ENCODE measurements around the gene ITSN1.
"Not testable (repeated sequence)": the region's sequence is repeated elsewhere in the genome, so short reads cannot be mapped to it uniquely, and the experiment has no call there.

ITSN1 gene

DNA sequence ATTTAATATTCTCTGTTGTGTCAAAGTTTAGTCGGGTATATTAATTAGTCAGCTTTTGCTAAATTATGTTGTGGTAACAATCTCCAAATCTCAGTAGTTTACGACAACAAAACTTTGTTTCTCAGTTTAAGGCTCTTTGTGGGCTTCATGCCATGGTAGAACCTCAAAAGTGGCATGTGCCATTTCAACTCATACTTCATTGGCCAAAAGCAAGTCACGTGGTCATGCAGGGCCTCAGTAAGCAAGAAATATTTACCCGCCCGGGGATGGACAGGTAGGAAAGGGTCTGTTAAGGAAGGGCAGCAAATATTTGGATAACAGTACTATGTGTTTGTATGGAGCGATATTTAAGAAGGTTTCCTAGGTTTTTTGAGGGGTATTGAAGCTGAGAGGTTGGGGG is 38.6 kb downstream of the ITSN1 start:
- no peak for DNase-seq (ENCODE audit: low read depth, low spot score)

DNA sequence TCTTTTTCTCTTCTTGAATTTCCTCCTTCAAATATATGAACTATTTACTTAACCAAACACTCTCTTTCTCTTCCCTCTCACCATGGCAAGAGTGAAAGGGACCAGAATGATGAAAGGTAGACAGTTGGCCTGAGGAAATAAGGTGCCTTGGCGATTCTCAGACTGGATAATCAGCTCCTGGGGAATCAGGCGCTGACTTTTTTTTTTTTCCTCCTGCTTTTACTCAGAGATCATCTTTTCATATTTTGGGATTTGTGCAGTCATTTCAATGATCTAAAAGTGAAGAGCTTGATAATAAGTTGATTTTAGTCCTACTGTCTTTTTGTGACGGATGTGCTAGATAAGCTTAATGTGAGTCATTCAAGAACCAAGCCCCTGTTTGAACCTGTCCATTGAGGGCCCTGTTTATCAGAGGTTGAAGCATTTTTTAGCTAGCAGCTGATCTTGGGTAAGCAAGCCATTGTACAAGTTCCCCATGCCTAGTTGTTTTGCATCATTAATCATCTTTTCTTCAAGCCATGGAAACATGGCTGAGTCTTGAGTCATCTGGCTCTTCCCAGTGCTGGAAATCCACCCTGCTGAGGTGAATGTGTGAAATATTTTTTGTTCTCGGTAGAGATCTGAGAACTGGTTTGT is 40.8 kb downstream of the ITSN1 start:
- DNase-seq (ENCODE audit: low read depth, low spot score), result no peak

DNA sequence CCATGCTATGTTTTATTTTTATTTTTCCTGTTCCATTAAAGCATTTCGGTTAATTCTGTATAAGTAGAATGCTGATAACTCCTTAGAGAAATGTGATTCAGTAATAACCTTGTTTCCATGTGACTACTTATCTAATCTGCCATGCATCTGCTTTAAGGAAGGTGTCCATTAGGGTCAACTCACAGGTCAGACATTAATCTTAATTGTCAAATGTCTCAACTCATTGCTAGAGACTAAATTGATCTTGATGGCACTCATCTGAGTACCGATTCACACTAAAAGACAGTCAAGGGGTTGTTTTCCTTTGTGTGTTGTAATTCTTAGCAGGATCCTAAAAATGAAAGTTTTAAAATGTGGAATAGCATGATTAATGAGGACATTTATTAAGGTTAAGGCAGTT is 41.8 kb downstream of the ITSN1 start:
- DNase-seq (ENCODE audit: low read depth, low spot score), result no peak

DNA sequence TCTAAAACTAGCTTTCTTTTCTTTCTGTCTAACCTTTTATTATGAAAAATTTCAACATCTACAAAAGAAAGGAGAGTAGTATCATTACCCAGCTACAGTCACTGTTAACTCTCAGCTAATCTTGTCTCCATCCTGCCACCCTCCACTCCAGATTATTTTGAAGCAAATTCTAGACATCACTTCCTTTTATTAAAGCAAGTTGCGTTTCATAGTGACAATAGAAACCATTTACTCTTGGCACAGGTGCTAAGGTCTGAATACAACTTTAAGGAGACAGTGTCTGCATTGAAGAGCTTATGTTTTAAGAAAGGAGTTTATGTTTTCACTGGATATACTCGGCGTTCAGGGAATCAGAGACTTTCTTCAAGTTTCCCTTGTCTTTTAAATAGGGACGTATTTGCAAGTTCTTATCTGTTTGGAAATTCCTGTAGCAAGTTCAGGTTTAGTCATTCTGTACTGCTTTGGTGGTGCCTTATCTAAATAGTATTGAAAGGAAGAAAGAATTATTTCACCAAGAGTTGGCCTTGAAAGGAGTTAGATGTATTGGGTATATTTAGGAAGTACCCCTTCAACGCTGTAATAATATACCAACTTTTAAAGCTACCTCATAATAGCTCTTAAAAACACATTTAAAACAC is 42.7 kb downstream of the ITSN1 start:
- DNase-seq (ENCODE audit: low read depth, low spot score), result no peak

DNA sequence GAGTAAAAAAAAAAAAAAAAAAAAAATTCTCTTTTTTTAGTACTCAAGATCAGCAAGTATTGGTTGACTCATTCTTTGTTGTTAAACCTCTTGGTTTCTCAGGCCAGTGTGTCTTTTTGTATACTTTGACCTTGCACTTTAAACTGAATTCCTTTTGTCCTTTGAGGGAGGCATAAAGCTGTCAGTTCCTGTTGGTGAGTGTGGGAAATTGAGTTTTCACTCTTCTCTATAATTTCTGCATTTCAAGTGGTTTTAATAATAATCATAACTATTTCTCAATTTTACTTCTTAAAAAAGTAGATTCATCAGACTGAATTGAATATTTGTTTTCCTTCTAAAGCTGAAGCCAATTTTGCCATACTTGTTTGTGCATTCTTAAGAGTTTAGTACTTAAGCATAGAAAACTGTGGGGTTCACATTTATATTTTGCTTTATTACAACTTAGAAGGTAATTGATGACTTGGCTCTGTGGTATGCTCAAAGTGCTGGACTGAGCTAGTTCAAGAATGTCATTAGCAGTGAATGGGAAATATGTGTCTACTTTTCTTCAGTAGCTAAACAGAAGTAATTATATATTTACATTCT is 43.4 kb downstream of the ITSN1 start:
- no peak for DNase-seq (ENCODE audit: low read depth, low spot score)

DNA sequence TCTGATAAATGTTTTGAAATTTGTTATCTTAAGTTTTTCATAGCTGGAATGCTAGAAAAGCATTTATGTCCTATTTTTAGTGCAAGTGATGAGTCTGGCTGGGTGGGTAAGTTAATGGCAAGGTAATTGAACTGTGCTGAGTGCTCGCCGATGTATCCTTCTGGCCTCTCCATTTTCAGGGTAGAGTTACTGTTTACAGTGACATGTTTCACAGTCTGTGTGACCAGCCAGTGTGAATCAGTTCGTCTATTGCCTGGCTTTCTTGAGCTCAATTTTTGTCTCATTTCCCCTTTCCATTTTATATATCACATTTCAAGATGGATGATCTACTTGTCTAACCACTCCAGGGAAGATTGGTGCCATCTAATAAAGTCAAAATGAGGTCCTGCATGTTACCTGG is 44.1 kb downstream of the ITSN1 start:
- no peak for DNase-seq (ENCODE audit: low read depth, low spot score)

DNA sequence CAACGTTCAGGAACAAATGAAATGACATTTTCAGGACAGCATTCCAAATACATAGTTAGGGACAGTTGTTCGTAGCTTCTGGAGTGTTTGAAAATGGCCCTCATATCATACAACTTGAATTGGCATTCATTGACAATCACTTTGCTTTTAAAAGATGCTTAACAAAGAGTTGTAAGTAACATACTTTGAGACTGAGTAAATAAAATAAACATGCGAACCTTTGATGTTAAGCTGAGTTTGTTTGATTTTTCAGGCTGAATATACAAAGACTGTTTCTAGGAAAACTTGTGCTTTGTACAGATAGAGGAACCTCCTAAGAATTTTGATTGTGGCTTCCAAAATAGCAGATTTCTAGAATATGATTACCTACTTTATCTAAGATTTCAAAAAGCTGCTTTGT is 45.3 kb downstream of the ITSN1 start:
- no peak for DNase-seq (ENCODE audit: low read depth, low spot score)

DNA sequence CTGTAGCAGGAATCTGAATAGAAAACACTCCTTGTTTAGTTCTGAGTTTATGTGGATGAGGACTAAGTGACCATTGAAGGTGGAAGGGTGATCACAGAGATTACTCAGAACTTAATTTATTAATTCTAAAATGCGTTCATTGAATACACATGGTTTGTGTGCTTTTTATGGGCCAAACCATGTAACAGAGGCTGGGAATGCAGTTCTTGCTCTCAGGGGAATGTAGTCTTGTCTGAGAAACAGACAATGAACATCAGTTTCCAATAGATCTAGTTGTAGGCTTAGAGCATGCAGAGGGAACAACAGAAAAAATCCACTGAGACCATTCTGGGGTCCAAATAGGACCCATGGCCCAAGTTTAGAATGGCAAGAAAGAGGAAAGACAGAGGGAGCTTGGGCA is 46.1 kb downstream of the ITSN1 start:
- no peak for DNase-seq (ENCODE audit: low read depth, low spot score)

DNA sequence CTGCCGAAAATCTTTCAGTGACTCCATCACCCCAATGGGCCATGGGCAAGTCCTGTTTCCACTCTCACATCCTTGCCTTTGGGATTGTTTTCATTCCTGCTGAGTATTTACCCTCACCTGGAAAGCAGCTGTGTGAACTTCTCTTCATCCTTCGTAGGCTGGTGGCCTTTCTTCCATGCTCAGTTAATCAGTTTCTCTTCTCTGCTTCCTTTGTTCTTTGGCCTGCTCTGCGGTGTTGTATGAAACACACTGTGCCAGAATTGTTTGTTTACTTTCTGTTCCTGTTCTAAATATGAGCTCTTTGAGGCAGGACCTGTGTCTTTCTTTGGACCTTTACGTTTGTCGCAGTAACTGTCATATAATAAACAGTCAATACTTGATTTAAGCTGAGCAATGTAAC is 48.6 kb downstream of the ITSN1 start:
- no peak for DNase-seq (ENCODE audit: low read depth, low spot score)

DNA sequence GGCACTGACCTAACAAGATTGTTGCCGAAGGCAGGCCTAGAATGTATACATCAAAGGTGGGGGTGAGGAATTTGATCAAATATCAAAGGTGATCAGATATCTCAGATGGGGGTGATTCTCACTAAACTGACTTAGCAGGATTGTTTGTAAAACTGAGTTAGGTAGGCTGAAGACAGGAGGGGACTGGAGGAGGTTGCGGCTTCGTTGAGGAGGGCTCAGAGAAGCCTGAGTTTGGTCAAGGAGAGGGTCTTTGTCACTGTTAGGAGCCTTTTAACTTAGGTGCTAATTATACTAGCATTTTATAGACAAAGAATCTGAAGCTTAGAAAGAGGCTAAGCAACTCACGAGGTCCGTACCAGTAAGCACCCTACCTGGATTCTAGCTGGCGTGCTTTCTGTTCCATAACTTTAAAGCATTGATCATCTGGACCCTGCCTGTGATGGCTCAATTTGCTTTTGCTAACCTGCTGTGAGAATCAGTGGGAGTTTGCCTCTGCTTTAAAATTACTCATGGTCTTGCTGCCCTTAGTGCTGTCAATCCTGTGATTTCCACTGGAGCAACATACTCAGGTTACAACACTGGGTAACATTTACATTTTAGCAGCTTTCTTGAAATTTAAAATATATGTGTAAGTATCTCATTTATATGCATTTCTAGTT is 49.8 kb downstream of the ITSN1 start:
- no peak for DNase-seq (ENCODE audit: low read depth, low spot score)

DNA sequence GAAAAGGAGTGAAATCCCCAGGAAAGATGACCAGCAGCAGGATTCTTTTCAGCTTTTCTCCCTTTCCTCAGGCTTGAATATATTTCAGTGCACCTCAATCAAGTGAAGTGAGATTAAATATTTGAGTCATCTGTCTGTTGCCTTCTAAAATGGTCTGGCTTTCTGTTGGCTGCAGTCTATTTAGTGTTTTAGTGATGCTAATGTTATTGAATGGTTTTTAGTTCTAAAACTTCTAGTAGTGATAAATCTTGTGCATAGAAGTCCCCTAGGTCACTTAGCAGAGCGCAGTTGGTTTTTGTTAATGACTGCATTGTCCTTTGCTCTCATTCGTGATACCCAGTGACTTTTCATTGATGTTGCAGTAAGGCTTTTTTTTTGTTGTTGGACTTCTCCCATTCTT is 53.5 kb downstream of the ITSN1 start:
- DNase-seq (ENCODE audit: low read depth, low spot score), result no peak

DNA sequence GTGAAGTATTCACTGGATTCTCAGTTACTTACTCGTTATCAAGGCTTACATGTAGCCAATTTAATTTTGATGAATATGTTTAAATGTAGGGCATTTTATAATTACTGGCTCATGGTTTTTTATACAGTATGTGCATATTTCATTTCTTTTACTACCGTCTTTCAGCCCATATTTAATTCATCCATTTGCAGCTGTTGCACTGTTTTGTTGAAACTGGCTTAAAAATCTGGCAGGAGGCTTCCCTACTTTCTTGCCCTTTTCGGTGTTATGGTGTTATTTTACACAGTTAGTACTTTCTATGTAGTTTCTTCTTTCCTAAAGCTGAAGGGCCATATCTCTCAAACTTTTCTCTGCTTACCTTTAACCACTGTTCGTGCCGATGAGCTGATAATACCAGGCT is 54.2 kb downstream of the ITSN1 start:
- DNase-seq (ENCODE audit: low read depth, low spot score), result no peak

DNA sequence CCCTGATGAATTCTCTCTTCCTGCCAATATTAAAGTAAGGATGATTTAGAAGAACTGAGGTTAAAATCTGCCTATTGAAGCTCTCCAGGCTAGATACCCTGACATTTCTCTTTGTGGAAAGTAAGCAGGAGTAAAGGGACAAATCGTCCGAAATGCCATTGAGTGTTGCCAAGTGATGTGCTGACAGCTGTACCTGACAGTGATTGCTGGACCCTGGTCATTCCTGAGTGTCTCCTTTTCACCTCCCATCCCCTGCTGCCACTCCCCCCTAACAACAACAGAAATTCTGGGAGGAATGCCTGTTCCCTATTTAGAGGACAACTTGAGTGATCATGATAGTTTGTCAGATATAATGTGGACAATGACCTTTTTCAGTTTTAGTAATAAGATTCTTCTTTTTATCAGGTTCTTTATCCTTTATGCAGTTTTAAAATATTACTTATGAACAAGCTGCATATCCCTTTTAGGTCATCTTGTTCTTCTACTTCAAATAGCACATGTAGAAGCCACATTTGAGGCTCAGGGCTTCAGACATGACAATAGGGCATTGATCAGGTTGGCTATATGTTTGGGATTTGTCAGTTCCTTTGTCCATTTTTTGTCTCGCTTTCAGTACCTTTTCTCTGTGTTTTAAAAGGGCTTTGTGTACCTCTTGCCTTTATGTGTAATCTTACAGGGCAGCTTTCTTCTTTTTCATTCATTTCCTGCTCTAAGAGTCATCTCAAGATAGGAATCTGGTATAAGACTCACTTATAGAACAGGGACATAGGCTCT is 56.0 kb downstream of the ITSN1 start:
- no peak for DNase-seq (ENCODE audit: low read depth, low spot score)

DNA sequence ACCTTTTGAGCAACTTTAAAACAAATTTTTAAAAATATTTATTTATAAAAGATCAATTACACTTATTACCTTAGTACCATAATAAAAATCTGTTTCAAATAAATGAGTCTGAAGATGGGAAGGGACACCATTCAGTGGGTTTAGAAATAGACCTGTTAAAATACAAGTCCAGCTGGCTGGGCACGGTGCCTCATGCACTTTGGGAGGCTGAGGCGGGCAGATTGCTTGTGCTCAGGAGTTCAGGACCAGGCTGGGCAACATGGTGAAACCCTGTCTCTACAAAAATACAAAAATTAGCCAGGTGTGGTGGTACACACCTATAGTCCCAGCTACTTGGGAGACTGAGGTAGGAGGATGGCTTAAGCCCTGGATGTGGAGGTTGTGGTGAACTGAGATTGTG is 57.0 kb downstream of the ITSN1 start:
- no peak for DNase-seq (ENCODE audit: low read depth, low spot score)

DNA sequence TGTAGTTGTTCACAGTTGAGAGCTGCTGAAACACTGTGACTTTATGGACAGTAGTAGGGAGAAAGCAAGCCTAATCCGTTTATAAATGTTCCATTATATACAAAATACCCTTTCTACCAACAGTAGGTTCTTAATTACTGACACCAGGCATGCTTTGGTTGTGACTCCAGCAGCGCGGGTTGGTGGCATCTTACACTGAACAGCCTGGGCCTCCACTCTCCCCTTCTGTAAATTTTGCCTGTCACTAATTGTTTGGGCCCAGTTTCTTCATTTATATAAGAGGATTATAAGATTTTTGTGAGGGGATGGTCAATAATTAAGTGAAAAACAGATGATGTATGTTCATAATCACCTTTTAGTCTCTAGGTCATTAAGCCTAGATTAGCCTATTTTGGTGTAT is 58.2 kb downstream of the ITSN1 start:
- no peak for DNase-seq (ENCODE audit: low read depth, low spot score)

DNA sequence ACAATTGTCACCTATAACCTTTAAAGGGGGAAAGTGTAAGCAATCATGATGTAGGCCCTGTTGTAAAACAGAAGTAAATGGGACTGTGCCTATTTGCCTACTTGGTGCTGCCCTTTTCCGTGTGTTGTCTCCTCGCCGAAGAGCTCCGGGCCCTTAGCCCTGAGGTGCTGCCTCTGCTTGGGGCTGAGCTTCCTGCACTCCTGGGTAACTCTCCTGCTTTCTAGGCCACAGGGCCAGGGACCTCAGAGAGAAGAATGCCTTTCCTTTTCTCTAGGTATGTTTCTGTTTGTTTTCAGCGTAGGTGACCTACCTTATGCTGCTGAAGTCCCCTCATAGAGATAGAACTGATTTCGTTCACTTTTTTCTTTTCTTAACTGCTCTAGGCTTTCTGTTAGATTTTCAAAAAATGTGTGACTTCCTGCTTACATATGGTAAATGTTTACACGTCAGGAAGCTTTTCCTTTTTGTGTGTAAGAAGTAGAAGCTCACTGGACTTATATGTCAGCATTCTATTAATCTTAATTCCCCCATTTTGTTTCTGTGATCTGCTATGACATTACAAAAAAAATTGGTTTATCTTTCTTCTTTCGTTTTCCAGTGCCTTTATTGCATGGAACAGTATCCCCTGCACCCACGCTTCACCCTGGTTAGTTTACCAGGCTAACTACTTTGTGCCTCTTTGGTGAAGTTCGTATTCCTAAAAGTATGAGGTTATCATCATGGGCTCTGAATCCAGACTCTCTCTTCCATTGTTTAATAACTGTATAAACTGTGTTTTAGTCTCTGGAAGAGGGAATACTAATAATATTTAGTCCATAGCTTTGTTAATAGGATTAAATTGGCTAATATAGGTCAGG is 61.7 kb downstream of the ITSN1 start:
- DNase-seq (ENCODE audit: low read depth, low spot score), result no peak

DNA sequence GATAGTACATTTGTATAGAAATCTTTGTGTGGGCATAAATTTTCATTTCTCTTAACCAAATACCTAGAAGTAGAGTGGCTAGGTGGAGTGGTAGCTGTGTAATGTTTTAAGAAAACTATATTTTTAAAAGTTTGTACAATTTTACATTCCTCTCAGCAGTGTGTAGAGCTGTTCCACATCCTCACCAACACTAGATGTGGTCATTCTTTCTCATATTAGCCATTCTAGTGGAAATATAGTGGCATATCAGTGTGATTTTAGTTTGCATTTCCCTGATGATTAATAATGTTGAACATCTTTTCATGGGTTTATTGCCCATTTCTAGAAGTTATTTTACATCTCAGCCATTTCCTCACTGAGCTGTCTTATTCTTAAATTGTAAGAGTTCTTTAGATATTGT is 65.5 kb downstream of the ITSN1 start:
- no peak for DNase-seq (ENCODE audit: low read depth, low spot score)

DNA sequence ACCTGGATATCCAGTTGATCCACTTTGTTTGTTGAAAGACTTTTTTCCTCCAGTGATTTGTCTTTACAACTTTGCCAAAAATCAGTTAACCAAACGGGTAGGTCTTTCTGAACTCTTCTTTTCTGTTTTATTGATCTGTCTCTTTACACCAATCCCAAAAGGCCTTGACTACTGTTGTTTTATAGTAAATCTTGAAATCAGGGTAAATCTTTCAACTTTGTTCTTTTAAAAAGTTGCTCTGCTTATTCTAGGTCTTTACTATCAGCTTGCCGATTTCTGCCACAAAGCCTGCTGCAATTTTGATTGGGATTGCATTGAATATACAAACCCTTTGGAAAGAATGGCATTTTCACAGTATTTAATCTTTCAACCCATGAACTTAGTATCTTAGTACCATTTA is 66.6 kb downstream of the ITSN1 start:
- DNase-seq (ENCODE audit: low read depth, low spot score), result no peak

DNA sequence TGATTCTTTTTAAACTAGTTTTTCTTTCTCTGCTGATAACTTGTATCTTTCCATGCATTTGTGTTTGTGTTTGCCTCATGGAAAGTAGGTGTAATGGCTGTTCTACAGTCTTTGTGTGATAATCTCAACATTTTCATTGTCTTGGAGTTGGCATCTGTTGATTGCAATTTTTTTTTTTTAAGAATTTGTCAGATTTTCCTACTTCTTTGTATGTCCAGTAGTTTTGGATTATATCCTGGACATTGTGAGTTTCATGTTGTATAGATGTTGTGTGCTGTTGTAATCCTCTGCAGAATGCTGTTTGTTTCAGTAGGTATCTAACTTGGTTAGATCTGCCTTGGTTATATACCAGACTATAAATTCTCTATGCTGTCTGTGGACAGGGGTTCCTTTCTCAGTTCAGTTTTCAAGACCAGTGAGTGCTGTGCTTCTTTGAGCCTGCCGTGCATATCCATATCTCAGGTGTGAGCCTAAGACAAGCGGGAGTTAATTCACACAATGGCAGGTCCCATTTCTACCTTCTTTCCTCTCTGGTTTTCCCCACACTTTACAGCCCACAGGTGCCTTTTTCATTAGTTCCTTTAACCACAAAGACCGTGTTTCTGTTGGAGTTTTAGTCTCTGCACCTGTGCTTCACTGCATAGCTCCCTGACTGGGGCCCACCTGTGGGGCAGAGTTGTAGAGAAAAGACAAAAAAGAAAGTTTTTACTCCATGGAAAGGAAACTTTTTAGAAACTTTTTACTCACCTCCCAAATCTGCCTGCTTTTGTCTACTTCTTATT is 69.9 kb downstream of the ITSN1 start:
- DNase-seq (ENCODE audit: low read depth, low spot score), result no peak

DNA sequence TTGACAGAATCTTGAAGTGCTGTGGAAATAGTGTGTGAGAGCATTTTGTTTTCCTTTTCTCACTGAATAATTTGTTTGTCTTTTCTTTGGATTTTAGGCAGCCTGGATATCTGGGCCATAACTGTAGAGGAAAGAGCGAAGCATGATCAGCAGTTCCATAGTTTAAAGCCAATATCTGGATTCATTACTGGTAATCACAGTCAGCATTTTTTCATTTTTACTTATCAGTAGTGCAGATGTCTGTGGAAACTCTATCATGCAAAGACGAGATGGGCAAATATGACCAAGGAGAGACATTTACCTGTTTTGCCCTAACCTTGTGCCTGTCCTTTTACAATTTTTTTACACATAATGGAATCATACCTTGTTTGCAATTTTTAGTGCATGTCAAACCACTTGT is 78.8 kb downstream of the ITSN1 start:
- DNase-seq (ENCODE audit: low read depth, low spot score), result no peak

DNA sequence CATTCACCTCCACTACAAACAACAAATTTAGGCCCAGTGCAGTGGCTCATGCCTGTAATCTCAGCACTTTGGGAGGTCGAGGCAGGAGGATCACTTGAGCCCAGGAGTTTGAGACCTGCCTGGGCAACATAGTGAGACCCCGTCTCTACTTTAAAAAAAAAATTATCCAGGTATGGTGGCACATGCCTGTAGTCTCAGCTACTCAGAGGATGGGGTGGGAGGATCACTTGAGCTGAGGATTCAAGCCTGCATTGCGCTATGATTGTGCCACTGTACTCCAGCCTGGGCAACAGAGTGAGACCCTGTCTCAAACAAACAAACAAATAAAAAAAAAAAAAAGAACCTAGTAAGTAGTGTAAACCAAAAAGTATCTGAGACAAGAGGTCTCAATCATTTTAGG is 86.8 kb downstream of the ITSN1 start:
- not testable (repeated sequence) for DNase-seq (ENCODE audit: low read depth, low spot score)
